ENCODE results near the gene GAGE12G.
"Not testable (repeated sequence)": the region's sequence is repeated elsewhere in the genome, so short reads cannot be mapped to it uniquely, and the experiment has no call there.

GAGE12G gene, protein sequence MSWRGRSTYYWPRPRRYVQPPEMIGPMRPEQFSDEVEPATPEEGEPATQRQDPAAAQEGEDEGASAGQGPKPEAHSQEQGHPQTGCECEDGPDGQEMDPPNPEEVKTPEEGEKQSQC

DNA sequence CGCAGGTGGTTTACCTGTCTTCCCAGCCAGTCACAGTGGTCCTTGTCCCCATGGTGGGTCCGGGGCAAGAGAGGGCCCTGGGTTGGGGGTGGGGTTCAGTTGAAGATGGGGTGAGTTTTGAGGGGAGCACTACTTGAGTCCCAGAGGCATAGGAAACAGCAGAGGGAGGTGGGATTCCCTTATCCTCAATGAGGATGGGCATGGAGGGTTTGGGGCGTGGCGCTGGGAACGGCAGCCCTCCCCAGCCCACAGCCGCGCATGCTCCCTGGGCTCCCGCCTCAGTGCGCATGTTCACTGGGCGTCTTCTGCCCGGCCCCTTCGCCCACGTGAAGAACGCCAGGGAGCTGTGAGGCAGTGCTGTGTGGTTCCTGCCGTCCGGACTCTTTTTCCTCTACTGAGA lies at the start of gene GAGE12G:
GAGE12G (plus strand) TSS at position 301 of the 400 bp plus-strand sequence. CDS start 1,155 bp downstream, outside the sequence.
- not testable (repeated sequence) for H3K4me1 ChIP-seq (ENCODE audit: control insufficient read depth, insufficient read depth, low read length); H3K9ac ChIP-seq (ENCODE audit: low read depth, low read length); H3K9me3 ChIP-seq (ENCODE audit: control insufficient read depth, insufficient read depth, low read length); H3K27me3 ChIP-seq (ENCODE audit: control insufficient read depth, insufficient read depth, low read length); H3K4me3 ChIP-seq (ENCODE audit: low read depth, low read length); H3K36me3 ChIP-seq (ENCODE audit: control insufficient read depth, insufficient read depth, low read length)

DNA sequence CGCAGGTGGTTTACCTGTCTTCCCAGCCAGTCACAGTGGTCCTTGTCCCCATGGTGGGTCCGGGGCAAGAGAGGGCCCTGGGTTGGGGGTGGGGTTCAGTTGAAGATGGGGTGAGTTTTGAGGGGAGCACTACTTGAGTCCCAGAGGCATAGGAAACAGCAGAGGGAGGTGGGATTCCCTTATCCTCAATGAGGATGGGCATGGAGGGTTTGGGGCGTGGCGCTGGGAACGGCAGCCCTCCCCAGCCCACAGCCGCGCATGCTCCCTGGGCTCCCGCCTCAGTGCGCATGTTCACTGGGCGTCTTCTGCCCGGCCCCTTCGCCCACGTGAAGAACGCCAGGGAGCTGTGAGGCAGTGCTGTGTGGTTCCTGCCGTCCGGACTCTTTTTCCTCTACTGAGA lies 38.3 kb upstream of the GAGE12G start, which contains the start of gene GAGE12C:
GAGE12C (plus strand) TSS at position 301 of the 400 bp plus-strand sequence. CDS start 1,155 bp downstream, outside the sequence.
- not testable (repeated sequence) for H3K9me3 ChIP-seq (ENCODE audit: control insufficient read depth, insufficient read depth, low read length); H3K4me1 ChIP-seq (ENCODE audit: control insufficient read depth, insufficient read depth, low read length); H3K9ac ChIP-seq (ENCODE audit: low read depth, low read length); H3K27me3 ChIP-seq (ENCODE audit: control insufficient read depth, insufficient read depth, low read length); H3K36me3 ChIP-seq (ENCODE audit: control insufficient read depth, insufficient read depth, low read length); H3K4me3 ChIP-seq (ENCODE audit: low read depth, low read length)

DNA sequence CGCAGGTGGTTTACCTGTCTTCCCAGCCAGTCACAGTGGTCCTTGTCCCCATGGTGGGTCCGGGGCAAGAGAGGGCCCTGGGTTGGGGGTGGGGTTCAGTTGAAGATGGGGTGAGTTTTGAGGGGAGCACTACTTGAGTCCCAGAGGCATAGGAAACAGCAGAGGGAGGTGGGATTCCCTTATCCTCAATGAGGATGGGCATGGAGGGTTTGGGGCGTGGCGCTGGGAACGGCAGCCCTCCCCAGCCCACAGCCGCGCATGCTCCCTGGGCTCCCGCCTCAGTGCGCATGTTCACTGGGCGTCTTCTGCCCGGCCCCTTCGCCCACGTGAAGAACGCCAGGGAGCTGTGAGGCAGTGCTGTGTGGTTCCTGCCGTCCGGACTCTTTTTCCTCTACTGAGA lies 28.8 kb upstream of the GAGE12G start, which contains the start of gene GAGE12D:
GAGE12D (plus strand) TSS at position 301 of the 400 bp plus-strand sequence. CDS start 1,155 bp downstream, outside the sequence.
- H3K36me3 ChIP-seq (ENCODE audit: control insufficient read depth, insufficient read depth, low read length); H3K9me3 ChIP-seq (ENCODE audit: control insufficient read depth, insufficient read depth, low read length); H3K9ac ChIP-seq (ENCODE audit: low read depth, low read length); H3K4me3 ChIP-seq (ENCODE audit: low read depth, low read length); H3K27me3 ChIP-seq (ENCODE audit: control insufficient read depth, insufficient read depth, low read length); H3K4me1 ChIP-seq (ENCODE audit: control insufficient read depth, insufficient read depth, low read length): not testable (repeated sequence)

DNA sequence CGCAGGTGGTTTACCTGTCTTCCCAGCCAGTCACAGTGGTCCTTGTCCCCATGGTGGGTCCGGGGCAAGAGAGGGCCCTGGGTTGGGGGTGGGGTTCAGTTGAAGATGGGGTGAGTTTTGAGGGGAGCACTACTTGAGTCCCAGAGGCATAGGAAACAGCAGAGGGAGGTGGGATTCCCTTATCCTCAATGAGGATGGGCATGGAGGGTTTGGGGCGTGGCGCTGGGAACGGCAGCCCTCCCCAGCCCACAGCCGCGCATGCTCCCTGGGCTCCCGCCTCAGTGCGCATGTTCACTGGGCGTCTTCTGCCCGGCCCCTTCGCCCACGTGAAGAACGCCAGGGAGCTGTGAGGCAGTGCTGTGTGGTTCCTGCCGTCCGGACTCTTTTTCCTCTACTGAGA lies 19.2 kb upstream of the GAGE12G start, which contains the start of gene GAGE12E:
GAGE12E (plus strand) TSS at position 301 of the 400 bp plus-strand sequence. CDS start 1,155 bp downstream, outside the sequence.
- H3K27me3 ChIP-seq (ENCODE audit: control insufficient read depth, insufficient read depth, low read length); H3K36me3 ChIP-seq (ENCODE audit: control insufficient read depth, insufficient read depth, low read length); H3K9ac ChIP-seq (ENCODE audit: low read depth, low read length); H3K9me3 ChIP-seq (ENCODE audit: control insufficient read depth, insufficient read depth, low read length); H3K4me3 ChIP-seq (ENCODE audit: low read depth, low read length); H3K4me1 ChIP-seq (ENCODE audit: control insufficient read depth, insufficient read depth, low read length): not testable (repeated sequence)

DNA sequence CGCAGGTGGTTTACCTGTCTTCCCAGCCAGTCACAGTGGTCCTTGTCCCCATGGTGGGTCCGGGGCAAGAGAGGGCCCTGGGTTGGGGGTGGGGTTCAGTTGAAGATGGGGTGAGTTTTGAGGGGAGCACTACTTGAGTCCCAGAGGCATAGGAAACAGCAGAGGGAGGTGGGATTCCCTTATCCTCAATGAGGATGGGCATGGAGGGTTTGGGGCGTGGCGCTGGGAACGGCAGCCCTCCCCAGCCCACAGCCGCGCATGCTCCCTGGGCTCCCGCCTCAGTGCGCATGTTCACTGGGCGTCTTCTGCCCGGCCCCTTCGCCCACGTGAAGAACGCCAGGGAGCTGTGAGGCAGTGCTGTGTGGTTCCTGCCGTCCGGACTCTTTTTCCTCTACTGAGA lies 9.7 kb upstream of the GAGE12G start, which contains the start of gene GAGE12F:
GAGE12F (plus strand) TSS at position 301 of the 400 bp plus-strand sequence. CDS start 1,155 bp downstream, outside the sequence.
- H3K9me3 ChIP-seq (ENCODE audit: control insufficient read depth, insufficient read depth, low read length); H3K36me3 ChIP-seq (ENCODE audit: control insufficient read depth, insufficient read depth, low read length); H3K4me3 ChIP-seq (ENCODE audit: low read depth, low read length); H3K27me3 ChIP-seq (ENCODE audit: control insufficient read depth, insufficient read depth, low read length); H3K9ac ChIP-seq (ENCODE audit: low read depth, low read length); H3K4me1 ChIP-seq (ENCODE audit: control insufficient read depth, insufficient read depth, low read length): not testable (repeated sequence)

DNA sequence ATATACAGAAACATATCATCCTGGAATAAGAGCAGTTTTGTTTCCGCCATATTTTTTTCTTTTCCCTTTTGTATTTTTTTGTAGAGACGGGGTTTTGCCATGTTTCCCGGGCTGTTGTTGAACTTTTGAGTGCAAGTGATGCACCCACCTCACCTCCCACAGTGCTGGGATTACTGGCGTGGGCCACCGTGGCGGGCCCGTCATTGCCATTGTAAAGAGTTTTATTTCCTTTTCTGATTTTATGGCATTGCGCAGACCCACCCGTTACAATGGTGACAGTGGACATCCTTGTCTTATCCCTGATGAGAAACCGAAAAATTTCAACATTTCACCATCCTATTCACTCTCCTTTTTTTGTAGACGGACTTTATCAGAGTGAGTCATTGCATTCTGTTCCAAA lies 1.5 kb upstream of the GAGE12G start:
- not testable (repeated sequence) for H3K4me1 ChIP-seq (ENCODE audit: control insufficient read depth, insufficient read depth, low read length); H3K9me3 ChIP-seq (ENCODE audit: control insufficient read depth, insufficient read depth, low read length); H3K9ac ChIP-seq (ENCODE audit: low read depth, low read length); H3K27me3 ChIP-seq (ENCODE audit: control insufficient read depth, insufficient read depth, low read length); H3K4me3 ChIP-seq (ENCODE audit: low read depth, low read length); H3K36me3 ChIP-seq (ENCODE audit: control insufficient read depth, insufficient read depth, low read length)

DNA sequence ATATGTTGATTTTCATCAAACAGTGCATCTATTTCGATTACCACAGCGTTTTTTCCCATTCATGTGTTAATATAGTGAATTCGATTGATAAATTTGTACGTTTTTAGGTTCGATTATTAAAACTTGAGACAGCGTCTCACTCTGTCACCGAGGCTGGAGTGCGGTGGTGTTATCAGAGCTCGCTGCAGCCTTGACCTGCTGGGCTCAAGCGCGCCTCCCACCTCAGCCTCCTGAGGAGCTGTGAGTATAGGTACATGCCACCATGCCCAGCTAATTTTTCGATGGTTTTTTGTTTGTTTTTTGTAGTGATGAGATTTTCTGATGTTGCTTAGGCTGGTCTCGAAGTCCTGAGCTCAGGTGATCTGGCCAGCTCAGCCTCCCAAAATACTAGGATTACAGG lies 1.0 kb upstream of the GAGE12G start:
- not testable (repeated sequence) for H3K4me1 ChIP-seq (ENCODE audit: control insufficient read depth, insufficient read depth, low read length); H3K36me3 ChIP-seq (ENCODE audit: control insufficient read depth, insufficient read depth, low read length); H3K4me3 ChIP-seq (ENCODE audit: low read depth, low read length); H3K9ac ChIP-seq (ENCODE audit: low read depth, low read length); H3K27me3 ChIP-seq (ENCODE audit: control insufficient read depth, insufficient read depth, low read length); H3K9me3 ChIP-seq (ENCODE audit: control insufficient read depth, insufficient read depth, low read length)

DNA sequence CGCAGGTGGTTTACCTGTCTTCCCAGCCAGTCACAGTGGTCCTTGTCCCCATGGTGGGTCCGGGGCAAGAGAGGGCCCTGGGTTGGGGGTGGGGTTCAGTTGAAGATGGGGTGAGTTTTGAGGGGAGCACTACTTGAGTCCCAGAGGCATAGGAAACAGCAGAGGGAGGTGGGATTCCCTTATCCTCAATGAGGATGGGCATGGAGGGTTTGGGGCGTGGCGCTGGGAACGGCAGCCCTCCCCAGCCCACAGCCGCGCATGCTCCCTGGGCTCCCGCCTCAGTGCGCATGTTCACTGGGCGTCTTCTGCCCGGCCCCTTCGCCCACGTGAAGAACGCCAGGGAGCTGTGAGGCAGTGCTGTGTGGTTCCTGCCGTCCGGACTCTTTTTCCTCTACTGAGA lies 9.4 kb downstream of the GAGE12G start, which contains the start of gene GAGE12H:
GAGE12H (plus strand) TSS at position 301 of the 400 bp plus-strand sequence. CDS start 1,155 bp downstream, outside the sequence.
- H3K27me3 ChIP-seq (ENCODE audit: control insufficient read depth, insufficient read depth, low read length); H3K9me3 ChIP-seq (ENCODE audit: control insufficient read depth, insufficient read depth, low read length); H3K36me3 ChIP-seq (ENCODE audit: control insufficient read depth, insufficient read depth, low read length); H3K9ac ChIP-seq (ENCODE audit: low read depth, low read length); H3K4me1 ChIP-seq (ENCODE audit: control insufficient read depth, insufficient read depth, low read length); H3K4me3 ChIP-seq (ENCODE audit: low read depth, low read length): not testable (repeated sequence)

DNA sequence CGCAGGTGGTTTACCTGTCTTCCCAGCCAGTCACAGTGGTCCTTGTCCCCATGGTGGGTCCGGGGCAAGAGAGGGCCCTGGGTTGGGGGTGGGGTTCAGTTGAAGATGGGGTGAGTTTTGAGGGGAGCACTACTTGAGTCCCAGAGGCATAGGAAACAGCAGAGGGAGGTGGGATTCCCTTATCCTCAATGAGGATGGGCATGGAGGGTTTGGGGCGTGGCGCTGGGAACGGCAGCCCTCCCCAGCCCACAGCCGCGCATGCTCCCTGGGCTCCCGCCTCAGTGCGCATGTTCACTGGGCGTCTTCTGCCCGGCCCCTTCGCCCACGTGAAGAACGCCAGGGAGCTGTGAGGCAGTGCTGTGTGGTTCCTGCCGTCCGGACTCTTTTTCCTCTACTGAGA lies 19.0 kb downstream of the GAGE12G start, which contains the start of gene GAGE2A:
GAGE2A (plus strand) TSS at position 301 of the 400 bp plus-strand sequence. CDS start 1,155 bp downstream, outside the sequence.
- not testable (repeated sequence) for H3K27me3 ChIP-seq (ENCODE audit: control insufficient read depth, insufficient read depth, low read length); H3K4me1 ChIP-seq (ENCODE audit: control insufficient read depth, insufficient read depth, low read length); H3K9me3 ChIP-seq (ENCODE audit: control insufficient read depth, insufficient read depth, low read length); H3K4me3 ChIP-seq (ENCODE audit: low read depth, low read length); H3K9ac ChIP-seq (ENCODE audit: low read depth, low read length); H3K36me3 ChIP-seq (ENCODE audit: control insufficient read depth, insufficient read depth, low read length)

DNA sequence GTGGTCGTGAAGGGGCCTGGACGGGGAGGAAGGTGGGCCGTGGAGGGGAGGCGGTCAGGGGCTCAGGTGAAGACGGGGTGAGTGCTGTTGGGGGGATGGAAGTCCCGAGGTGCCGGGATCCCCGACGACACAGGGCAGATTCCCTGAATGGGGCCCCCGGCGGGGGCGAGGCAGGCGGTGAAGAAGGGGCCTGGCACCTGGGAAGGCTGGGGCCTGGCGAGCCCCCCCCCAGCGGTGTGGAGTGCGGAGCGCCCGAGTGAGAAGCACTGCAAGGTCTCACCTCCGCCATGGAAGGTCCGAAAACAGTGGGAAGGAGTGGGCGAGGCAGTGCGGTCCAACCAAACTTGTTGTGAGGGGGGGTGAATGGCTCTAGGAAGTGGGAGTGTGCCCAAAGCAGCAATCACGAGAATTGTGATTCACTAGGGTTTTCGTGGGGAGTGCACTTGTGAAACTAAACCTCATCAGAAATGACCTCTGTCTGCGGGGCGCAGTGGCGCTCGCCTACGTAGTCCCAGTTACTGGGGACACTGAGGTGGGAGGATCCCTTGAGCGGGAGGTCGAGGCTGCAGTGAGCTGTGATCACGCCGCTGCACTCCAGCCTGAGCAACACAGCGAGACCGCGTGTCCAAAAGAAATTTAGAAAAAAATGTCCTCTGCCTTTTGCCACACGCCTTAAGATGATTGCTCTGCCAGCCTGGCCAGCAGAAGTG lies 19.7 kb downstream of the GAGE12G start:
- H3K9ac ChIP-seq (ENCODE audit: low read depth, low read length); H3K36me3 ChIP-seq (ENCODE audit: control insufficient read depth, insufficient read depth, low read length); H3K9me3 ChIP-seq (ENCODE audit: control insufficient read depth, insufficient read depth, low read length); H3K4me1 ChIP-seq (ENCODE audit: control insufficient read depth, insufficient read depth, low read length); H3K4me3 ChIP-seq (ENCODE audit: low read depth, low read length); H3K27me3 ChIP-seq (ENCODE audit: control insufficient read depth, insufficient read depth, low read length): not testable (repeated sequence)

DNA sequence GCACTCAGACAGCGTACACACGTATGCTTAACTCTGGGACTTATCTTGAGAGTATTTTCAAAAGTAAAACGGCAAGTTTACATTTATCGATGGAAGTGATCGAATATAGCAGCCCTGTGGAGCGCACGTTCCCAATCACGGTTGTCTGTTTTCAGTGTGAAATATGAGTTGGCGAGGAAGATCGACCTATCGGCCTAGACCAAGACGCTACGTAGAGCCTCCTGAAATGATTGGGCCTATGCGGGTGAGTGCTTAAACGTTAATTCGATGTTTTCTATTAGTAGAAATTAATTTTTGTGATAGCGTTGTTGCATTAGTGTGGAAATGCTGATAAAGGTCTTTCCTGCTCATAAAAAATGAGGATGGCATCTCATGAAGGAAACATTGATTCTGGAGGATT lies 20.3 kb downstream of the GAGE12G start:
- H3K9me3 ChIP-seq (ENCODE audit: control insufficient read depth, insufficient read depth, low read length); H3K27me3 ChIP-seq (ENCODE audit: control insufficient read depth, insufficient read depth, low read length); H3K4me1 ChIP-seq (ENCODE audit: control insufficient read depth, insufficient read depth, low read length); H3K4me3 ChIP-seq (ENCODE audit: low read depth, low read length); H3K9ac ChIP-seq (ENCODE audit: low read depth, low read length); H3K36me3 ChIP-seq (ENCODE audit: control insufficient read depth, insufficient read depth, low read length): not testable (repeated sequence)

DNA sequence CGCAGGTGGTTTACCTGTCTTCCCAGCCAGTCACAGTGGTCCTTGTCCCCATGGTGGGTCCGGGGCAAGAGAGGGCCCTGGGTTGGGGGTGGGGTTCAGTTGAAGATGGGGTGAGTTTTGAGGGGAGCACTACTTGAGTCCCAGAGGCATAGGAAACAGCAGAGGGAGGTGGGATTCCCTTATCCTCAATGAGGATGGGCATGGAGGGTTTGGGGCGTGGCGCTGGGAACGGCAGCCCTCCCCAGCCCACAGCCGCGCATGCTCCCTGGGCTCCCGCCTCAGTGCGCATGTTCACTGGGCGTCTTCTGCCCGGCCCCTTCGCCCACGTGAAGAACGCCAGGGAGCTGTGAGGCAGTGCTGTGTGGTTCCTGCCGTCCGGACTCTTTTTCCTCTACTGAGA lies 28.5 kb downstream of the GAGE12G start, which contains the start of gene GAGE1:
GAGE1 (plus strand) TSS at position 301 of the 400 bp plus-strand sequence. CDS start 1,155 bp downstream, outside the sequence.
- not testable (repeated sequence) for H3K27me3 ChIP-seq (ENCODE audit: control insufficient read depth, insufficient read depth, low read length); H3K9ac ChIP-seq (ENCODE audit: low read depth, low read length); H3K9me3 ChIP-seq (ENCODE audit: control insufficient read depth, insufficient read depth, low read length); H3K4me3 ChIP-seq (ENCODE audit: low read depth, low read length); H3K36me3 ChIP-seq (ENCODE audit: control insufficient read depth, insufficient read depth, low read length); H3K4me1 ChIP-seq (ENCODE audit: control insufficient read depth, insufficient read depth, low read length)
